A673 (cell line): Measurements from ENCODE around the gene DMXL1.

Source experiments
- CTCF ChIP-seq: fragments of 300-800, 200-600 bp; sonication (generic); conservative IDR thresholded peaks from 2 replicates; pipeline ENCODE4 v1.5.1; 2017; ENCODE audit warnings: low read depth, mild to moderate bottlenecking, antibody characterized with exemption, low read length, moderate library complexity, mixed read lengths
- EZH2 ChIP-seq: fragments of 200-600 bp; sonication (generic); IDR thresholded peaks from 2 replicates; pipeline ENCODE4 v1.6.1; 2017; ENCODE audit warnings: borderline replicate concordance, low read depth, mild to moderate bottlenecking, mixed read lengths, antibody characterized with exemption, low read length; ENCODE audit not compliant: poor library complexity, severe bottlenecking

DNA sequence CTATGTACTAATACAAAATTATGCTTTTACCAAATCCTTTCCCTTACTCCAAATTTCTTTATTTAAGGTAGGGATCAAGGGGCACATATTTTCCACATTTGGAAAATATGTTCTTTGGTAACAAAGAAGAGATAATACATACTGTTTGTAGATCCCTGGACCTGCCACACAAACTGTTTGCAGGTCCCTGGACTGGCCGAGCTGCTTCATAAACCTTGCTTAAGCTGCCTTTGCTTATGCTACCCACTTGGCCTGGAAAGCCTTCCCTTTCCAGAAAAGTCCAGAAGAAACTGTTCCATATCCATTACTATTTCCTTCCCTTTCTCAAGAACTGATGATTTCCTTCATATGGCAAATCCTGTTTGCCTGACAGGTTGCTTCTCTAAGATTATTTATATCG is 22.6 kb upstream of the DMXL1 start:
- no peak for TF ChIP-seq CTCF
- no peak for TF ChIP-seq EZH2
